ENCODE measurements around the gene ELP2. TPM values are rescaled to one million over a fixed set of nuclear protein-coding genes. Genes with fewer than 3 reads are reported as not detected.
A peak's percentile ranks its signal among the peaks of the same experiment; 100 is the strongest.
"Not testable (repeated sequence)": the region's sequence is repeated elsewhere in the genome, so short reads cannot be mapped to it uniquely, and the experiment has no call there.

ELP2 gene
- total RNA-seq, 1 experiment from 2014 or later: 96.5 TPM

GRCh38 chr18:36089001-36089400, 40.7 kb upstream of the ELP2 start:
- DNase-seq (ENCODE audit: low spot score): no peak
- Histone ChIP-seq H3K4me1 (ENCODE audit: insufficient read depth, low read length, poor library complexity, severe bottlenecking) (no peaks in the 10 kb centered on the region), H3K9me3 (ENCODE audit: low read depth, low read length, poor library complexity, severe bottlenecking) (no peaks in the 10 kb centered on the region), H3K27me3 (replicated peaks; ENCODE audit: insufficient read depth, low read depth, low read length, poor library complexity) (no peaks in the 10 kb centered on the region), H3K4me3 (ENCODE audit: low read depth, low read length, poor library complexity, severe bottlenecking) (no peak overlapping the region), H3K36me3 (ENCODE audit: insufficient read depth, low read length, poor library complexity, severe bottlenecking) (no peaks in the 10 kb centered on the region), H3K27ac (ENCODE audit: low read depth, low read length, poor library complexity, severe bottlenecking) (no peak overlapping the region)
- POLR2A ChIA-PET (ENCODE audit: low non-redundant PET): interaction anchor here (0.7 kb wide), 1 partner anchor 28 kb away, joined by 4 read pairs; no protein-coding TSS in a partner anchor
- TF ChIP-seq CTCF (conservative IDR thresholded peaks at IDR 0.05; ENCODE audit: low read depth, low read length): no peak
- TF ChIP-seq EZH2 (IDR thresholded peaks at IDR 0.05; ENCODE audit: borderline replicate concordance, low read depth, low read length, poor library complexity, severe bottlenecking): no peak
- BruUV-seq (replicated peaks): no TSS peak
- CTCF ChIA-PET: interaction anchor here (0.6 kb wide), 1 partner anchor 70 kb away, joined by 8 read pairs; no protein-coding TSS in a partner anchor
- intact Hi-C loops (cut with micrococcal nuclease; ENCODE audit: unreplicated experiment): no loop called here

GRCh38 chr18:36092116-36092515, 37.6 kb upstream of the ELP2 start:
- H3K27me3 ChIP-seq (replicated peaks; ENCODE audit: insufficient read depth, low read depth, low read length, poor library complexity); H3K4me1 ChIP-seq (ENCODE audit: insufficient read depth, low read length, poor library complexity, severe bottlenecking); H3K4me3 ChIP-seq (ENCODE audit: low read depth, low read length, poor library complexity, severe bottlenecking); H3K36me3 ChIP-seq (ENCODE audit: insufficient read depth, low read length, poor library complexity, severe bottlenecking); H3K9me3 ChIP-seq (ENCODE audit: low read depth, low read length, poor library complexity, severe bottlenecking); DNase-seq (ENCODE audit: low spot score); BruUV-seq (replicated peaks); POLR2A ChIA-PET (ENCODE audit: low non-redundant PET); H3K27ac ChIP-seq (ENCODE audit: low read depth, low read length, poor library complexity, severe bottlenecking): not testable (repeated sequence)
- CTCF ChIA-PET: interaction anchor here (0.6 kb wide), 1 partner anchor 32 kb away, joined by 3 read pairs; no protein-coding TSS in a partner anchor
- intact Hi-C loops (cut with micrococcal nuclease; ENCODE audit: unreplicated experiment): loop anchor here (5.0 kb wide), 1 partner anchor 75 kb away; no protein-coding TSS in a partner anchor

GRCh38 chr18:36094431-36094830, 35.3 kb upstream of the ELP2 start:
- intact Hi-C loops (cut with micrococcal nuclease; ENCODE audit: unreplicated experiment): loop anchor here (5.0 kb wide), 1 partner anchor 77 kb away; no protein-coding TSS in a partner anchor
- no TSS peak for BruUV-seq (replicated peaks)
- no peak for TF ChIP-seq EZH2 (IDR thresholded peaks at IDR 0.05; ENCODE audit: borderline replicate concordance, low read depth, low read length, poor library complexity, severe bottlenecking)
- no peak for TF ChIP-seq CTCF (conservative IDR thresholded peaks at IDR 0.05; ENCODE audit: low read depth, low read length)
- no peaks in the 10 kb centered on the region for H3K9me3 ChIP-seq (ENCODE audit: low read depth, low read length, poor library complexity, severe bottlenecking)
- H3K27ac ChIP-seq (ENCODE audit: low read depth, low read length, poor library complexity, severe bottlenecking): no peak overlapping the region
- CTCF ChIA-PET: no interaction called here
- H3K4me1 ChIP-seq (ENCODE audit: insufficient read depth, low read length, poor library complexity, severe bottlenecking): no peaks in the 10 kb centered on the region
- DNase-seq (ENCODE audit: low spot score): no peak
- no peaks in the 10 kb centered on the region for H3K27me3 ChIP-seq (replicated peaks; ENCODE audit: insufficient read depth, low read depth, low read length, poor library complexity)
- POLR2A ChIA-PET (ENCODE audit: low non-redundant PET): no interaction called here
- H3K4me3 ChIP-seq (ENCODE audit: low read depth, low read length, poor library complexity, severe bottlenecking): no peak overlapping the region
- no peaks in the 10 kb centered on the region for H3K36me3 ChIP-seq (ENCODE audit: insufficient read depth, low read length, poor library complexity, severe bottlenecking)

- no peak for TF ChIP-seq EZH2 (IDR thresholded peaks at IDR 0.05; ENCODE audit: borderline replicate concordance, low read depth, low read length, poor library complexity, severe bottlenecking)
- TF ChIP-seq CTCF (conservative IDR thresholded peaks at IDR 0.05; ENCODE audit: low read depth, low read length): peak; percentile 68
- intact Hi-C loops (cut with micrococcal nuclease; ENCODE audit: unreplicated experiment): loop anchor here (1.0 to 2.0 kb wide), 3 partner anchors 188 to 661 kb away; no protein-coding TSS in a partner anchor
- H3K36me3 ChIP-seq (ENCODE audit: insufficient read depth, low read length, poor library complexity, severe bottlenecking): no peaks in the 10 kb centered on the region
- H3K27me3 ChIP-seq (replicated peaks; ENCODE audit: insufficient read depth, low read depth, low read length, poor library complexity): no peaks in the 10 kb centered on the region
- DNase-seq (ENCODE audit: low spot score): peak; percentile 65
- CTCF ChIA-PET: interaction anchor here (0.7 to 1.2 kb wide), 6 partner anchors 44 to 714 kb away, joined by 3 to 9 read pairs (median 4); no protein-coding TSS in a partner anchor
- POLR2A ChIA-PET (ENCODE audit: low non-redundant PET): no interaction called here
- no peaks in the 10 kb centered on the region for H3K9me3 ChIP-seq (ENCODE audit: low read depth, low read length, poor library complexity, severe bottlenecking)
- no peak overlapping the region for H3K27ac ChIP-seq (ENCODE audit: low read depth, low read length, poor library complexity, severe bottlenecking)
- no TSS peak for BruUV-seq (replicated peaks)
- H3K4me1 ChIP-seq (ENCODE audit: insufficient read depth, low read length, poor library complexity, severe bottlenecking): no peaks in the 10 kb centered on the region
- no peak overlapping the region for H3K4me3 ChIP-seq (ENCODE audit: low read depth, low read length, poor library complexity, severe bottlenecking)
Measured at GRCh38 chr18:36095936-36096519, 33.7 kb upstream of the ELP2 start.

Measured in A673 (cell line).